ENCODE results near the gene DEK.

- TF ChIP-seq CTCF (conservative IDR thresholded peaks at IDR 0.05): no peak
- TF ChIP-seq EZH2 (IDR thresholded peaks at IDR 0.05; ENCODE audit: low read depth): no peak
These were observed 80.6 kb downstream of the DEK start for GRCh38 chr6:18183766-18184165.

Measured in PC-9 (cell line).